Activated CD8-positive, alpha-beta memory T cell treated with anti-CD3 and anti-CD28 coated beads, Interleukin-2, amount 50 U/mL, for 4 hours (primary cell): ENCODE measurements around the gene DENND1A.
"Not testable (repeated sequence)": the region's sequence is repeated elsewhere in the genome, so short reads cannot be mapped to it uniquely, and the experiment has no call there.

Experiments used
- DNase-seq: peaks from one replicate; pipeline ENCODE4 v3.0.0-alpha.2; 2020

DENND1A gene

GRCh38 chr9:123922431-123922830, 7.5 kb downstream of the DENND1A start:
- no peak for DNase-seq

- no peak for DNase-seq
Measured at GRCh38 chr9:123914517-123915196, 15.3 kb downstream of the DENND1A start.

GRCh38 chr9:123912167-123912897, 17.6 kb downstream of the DENND1A start:
- no peak for DNase-seq

- no peak for DNase-seq
Measured at GRCh38 chr9:123911024-123911423, 18.9 kb downstream of the DENND1A start.

GRCh38 chr9:123909192-123909591, 20.7 kb downstream of the DENND1A start:
- not testable (repeated sequence) for DNase-seq

GRCh38 chr9:123903550-123903949, 26.4 kb downstream of the DENND1A start:
- not testable (repeated sequence) for DNase-seq

GRCh38 chr9:123894822-123895221, 35.1 kb downstream of the DENND1A start:
- no peak for DNase-seq

- DNase-seq: no peak
Measured at GRCh38 chr9:123893831-123894460, 36.0 kb downstream of the DENND1A start.

- DNase-seq: no peak
Measured at GRCh38 chr9:123893115-123893514, 36.8 kb downstream of the DENND1A start.

- DNase-seq: no peak
Measured at GRCh38 chr9:123887837-123888236, 42.1 kb downstream of the DENND1A start.

- not testable (repeated sequence) for DNase-seq
Measured at GRCh38 chr9:123885834-123886233, 44.1 kb downstream of the DENND1A start.

GRCh38 chr9:123883634-123884033, 46.3 kb downstream of the DENND1A start:
- DNase-seq: no peak

GRCh38 chr9:123881604-123882003, 48.3 kb downstream of the DENND1A start:
- no peak for DNase-seq

- no peak for DNase-seq
Measured at GRCh38 chr9:123880420-123880819, 49.5 kb downstream of the DENND1A start.

GRCh38 chr9:123876750-123877149, 53.2 kb downstream of the DENND1A start:
- no peak for DNase-seq

GRCh38 chr9:123872710-123873109, 57.2 kb downstream of the DENND1A start:
- DNase-seq: no peak

- no peak for DNase-seq
Measured at GRCh38 chr9:123871781-123872180, 58.1 kb downstream of the DENND1A start.

- DNase-seq: no peak
Measured at GRCh38 chr9:123868002-123868401, 61.9 kb downstream of the DENND1A start.

GRCh38 chr9:123867034-123867433, 62.9 kb downstream of the DENND1A start:
- no peak for DNase-seq

- DNase-seq: no peak
Measured at GRCh38 chr9:123866497-123866896, 63.4 kb downstream of the DENND1A start.

- DNase-seq: no peak
Measured at GRCh38 chr9:123865226-123866000, 64.5 kb downstream of the DENND1A start.

GRCh38 chr9:123864251-123864650, 65.7 kb downstream of the DENND1A start:
- DNase-seq: no peak

- no peak for DNase-seq
Measured at GRCh38 chr9:123863164-123863855, 66.6 kb downstream of the DENND1A start.
